Adrenal gland (tissue), 5 donors: ENCODE measurements around the gene KRTAP12-4.
"Not testable (repeated sequence)": the region's sequence is repeated elsewhere in the genome, so short reads cannot be mapped to it uniquely, and the experiment has no call there.

Experiments used
- CTCF ChIP-seq, 6 experiments: fragments of 450-650 bp in 4 of 6; fragments of 200-600 bp in 2 of 6; sonication (generic) in 1 of 6; IDR thresholded peaks; 1 replicate in 5 of 6; 2 replicates in 1 of 6; pipeline versions ENCODE4 v1.5.1 to v1.8.0; 2016 to 2021; ENCODE audit warnings: antibody characterized with exemption in 6 of 6, mild to moderate bottlenecking in 2 of 6, moderate library complexity in 1 of 6
- POLR2A ChIP-seq, 2 donors: fragments of 450-650 bp; IDR thresholded peaks; one replicate each; pipeline ENCODE4 v1.6.1; 2017; ENCODE audit warnings: antibody characterized with exemption in 2 of 2, mild to moderate bottlenecking in 2 of 2, moderate library complexity in 1 of 2
- donor health status: DM: no; HTN: no; CAD: no.

GRCh38 chr21:44646366-44647221, 7.9 kb downstream of the KRTAP12-4 start, which contains the start of gene KRTAP10-11:
- not testable (repeated sequence) for TF ChIP-seq CTCF, POLR2A (IDR thresholded peaks at IDR 0.05)
